SK-N-SH (cell line): ENCODE data around the gene CUL3. TPM values are rescaled to one million over a fixed set of nuclear protein-coding genes. Genes with fewer than 3 reads are reported as not detected.

Source experiments
- CTCF ChIA-PET: fragments of 300-600, 350-600 bp; formaldehyde crosslinking; extraction: SDS; loops from one replicate; lab custom pipeline; 2021; lab: Yijun Ruan, JAX
- POLR2A ChIA-PET: fragments of 350-600 bp; sonication (Branson Sonifier 250); formaldehyde crosslinking; extraction: SDS; loops from one replicate; lab custom pipeline; 2020; ENCODE audit warnings: antibody characterized with exemption, inconsistent platforms; lab: Yijun Ruan, JAX
- DNase-seq: peaks from one replicate; pipeline ENCODE4 v3.0.0; 2012
- H2AFZ ChIP-seq: fragments of 200-600 bp; sonication (generic); 2 replicates; pipeline ENCODE4 v1.8.1; 2016; ENCODE audit warnings: antibody characterized with exemption, mild to moderate bottlenecking, low read depth
- H3F3A ChIP-seq: fragments of 200-600 bp; sonication (generic); replicated peaks from 2 replicates; pipeline ENCODE3; 2016; ENCODE audit warnings: antibody characterized with exemption, mild to moderate bottlenecking; ENCODE audit not compliant: insufficient read depth
- H3K27ac ChIP-seq, 2 experiments: fragments of 200-500 bp in 1 of 2; fragments of 200-600 bp in 1 of 2; sonication (Bioruptor generic) in 1 of 2; sonication (generic), shearing (Covaris generic) in 1 of 2; 2 replicates each; pipeline versions ENCODE4 v1.5.1 to v1.6.1; 2014 to 2016; ENCODE audit warnings: low read depth in 2 of 2, inconsistent platforms in 1 of 2, low read length in 1 of 2, mild to moderate bottlenecking in 1 of 2, mixed read lengths in 1 of 2
- H3K27me3 ChIP-seq: fragments of 200-600 bp; sonication (generic), shearing (Covaris generic); 2 replicates; pipeline ENCODE4 v1.6.1; 2016; ENCODE audit warnings: mixed run types; ENCODE audit not compliant: insufficient read depth
- H3K36me3 ChIP-seq, 2 experiments: fragments of 200-500 bp in 1 of 2; fragments of 200-600 bp in 1 of 2; sonication (Bioruptor generic) in 1 of 2; sonication (generic) in 1 of 2; replicated peaks in 1 of 2; 2 replicates each; pipeline versions ENCODE3 to v1.5.1; 2014 to 2016; ENCODE audit warnings: low read length in 1 of 2, mild to moderate bottlenecking in 1 of 2; ENCODE audit not compliant: insufficient read depth in 2 of 2, control insufficient read depth in 1 of 2
- H3K4me1 ChIP-seq, 2 experiments: fragments of 200-500 bp in 1 of 2; fragments of 200-600 bp in 1 of 2; sonication (Bioruptor generic) in 1 of 2; sonication (generic), shearing (Covaris generic) in 1 of 2; 2 replicates each; pipeline versions ENCODE4 v1.5.1 to v1.6.1; 2014 to 2016; ENCODE audit warnings: low read depth in 1 of 2, low read length in 1 of 2, mixed run types in 1 of 2; ENCODE audit not compliant: insufficient read depth in 2 of 2, control insufficient read depth in 1 of 2
- H3K4me2 ChIP-seq: fragments of 200-600 bp; sonication (generic), shearing (Covaris generic); 2 replicates; pipeline ENCODE4 v1.6.1; 2017; ENCODE audit warnings: mixed run types
- H3K4me3 ChIP-seq, 2 experiments: fragments of 200-500 bp in 1 of 2; fragments of 200-600 bp in 1 of 2; sonication (Bioruptor generic) in 1 of 2; sonication (generic), shearing (Covaris generic) in 1 of 2; 2 replicates each; pipeline versions ENCODE4 v1.5.1 to v1.8.1; 2014 to 2016; ENCODE audit warnings: low read depth in 2 of 2, inconsistent platforms in 1 of 2, low read length in 1 of 2, mild to moderate bottlenecking in 1 of 2, mixed read lengths in 1 of 2, moderate library complexity in 1 of 2
- H3K79me2 ChIP-seq: fragments of 200-600 bp; sonication (generic); 2 replicates; pipeline ENCODE4 v1.8.1; 2017; ENCODE audit warnings: mild to moderate bottlenecking; ENCODE audit not compliant: insufficient read depth
- H3K9ac ChIP-seq: fragments of 200-600 bp; sonication (generic); 2 replicates; pipeline ENCODE4 v1.6.1; 2017; ENCODE audit warnings: mixed run types
- H3K9me2 ChIP-seq: fragments of 200-600 bp; sonication (generic); 2 replicates; pipeline ENCODE4 v1.6.1; 2017; ENCODE audit warnings: mixed run types
- H3K9me3 ChIP-seq: fragments of 200-600 bp; sonication (generic); 2 replicates; pipeline ENCODE4 v1.6.1; 2017; ENCODE audit warnings: mixed run types, mild to moderate bottlenecking, moderate library complexity
- H4K20me1 ChIP-seq: fragments of 200-600 bp; sonication (generic); 2 replicates; pipeline ENCODE4 v1.6.1; 2017; ENCODE audit warnings: mild to moderate bottlenecking, mixed run types; ENCODE audit not compliant: insufficient read depth
- CTCF ChIP-seq: fragments of 200-600 bp; sonication (generic); IDR thresholded peaks from 2 replicates; pipeline ENCODE4 v1.6.1; 2017; ENCODE audit warnings: antibody characterized with exemption, mild to moderate bottlenecking, moderate library complexity
- ELF1 ChIP-seq: IDR thresholded peaks from 2 replicates; pipeline ENCODE4 v1.4.0; 2012
- FOSL2 ChIP-seq: IDR thresholded peaks from 2 replicates; pipeline ENCODE4 v1.4.0; 2012; ENCODE audit warnings: low read depth, mild to moderate bottlenecking, moderate library complexity, borderline replicate concordance
- GATA2 ChIP-seq: sonication (generic); formaldehyde crosslinking; IDR thresholded peaks from 2 replicates; pipeline ENCODE4 v1.5.0; 2020; ENCODE audit warnings: mild to moderate bottlenecking, missing genetic modification reagents
- IRF3 ChIP-seq: fragments of 150-350 bp; IDR thresholded peaks from 2 replicates; pipeline ENCODE4 v1.6.1; 2016; ENCODE audit warnings: mild to moderate bottlenecking, low read depth, low read length
- JUND ChIP-seq: IDR thresholded peaks from 2 replicates; pipeline ENCODE4 v1.4.0; 2012
- NFIC ChIP-seq: IDR thresholded peaks from 2 replicates; pipeline ENCODE4 v1.4.0; 2012; ENCODE audit warnings: borderline replicate concordance
- PBX3 ChIP-seq: IDR thresholded peaks from 2 replicates; pipeline ENCODE4; 2012
- RAD21 ChIP-seq: IDR thresholded peaks from 2 replicates; pipeline ENCODE4 v1.6.1; 2012; ENCODE audit warnings: mild to moderate bottlenecking, low read length
- RCOR1 ChIP-seq: fragments of 150-350 bp; IDR thresholded peaks from 2 replicates; pipeline ENCODE4 v1.6.1; 2017; ENCODE audit warnings: antibody characterized with exemption, low read length
- REST ChIP-seq: IDR thresholded peaks from 2 replicates; pipeline ENCODE4 v1.6.1; 2012; ENCODE audit warnings: mild to moderate bottlenecking, low read depth, low read length, moderate library complexity
- RFX5 ChIP-seq: IDR thresholded peaks from 2 replicates; pipeline ENCODE4 v1.6.1; 2012; ENCODE audit warnings: mild to moderate bottlenecking, improper control_type of control experiment, low read length
- RXRA ChIP-seq: IDR thresholded peaks from 2 replicates; pipeline ENCODE4 v1.4.0; 2012; ENCODE audit warnings: low read depth, mild to moderate bottlenecking, borderline replicate concordance
- SIN3A ChIP-seq: IDR thresholded peaks from 2 replicates; pipeline ENCODE4 v1.6.1; 2012; ENCODE audit warnings: low read depth, mild to moderate bottlenecking, low read length, moderate library complexity, borderline replicate concordance
- SMC3 ChIP-seq: IDR thresholded peaks from 2 replicates; pipeline ENCODE4 v1.6.1; 2012; ENCODE audit warnings: low read depth, low read length, improper control_type of control experiment
- TAF1 ChIP-seq: IDR thresholded peaks from 2 replicates; pipeline ENCODE4 v1.6.1; 2012; ENCODE audit warnings: low read depth, mild to moderate bottlenecking, low read length, moderate library complexity, borderline replicate concordance
- TCF12 ChIP-seq: IDR thresholded peaks from 2 replicates; pipeline ENCODE4 v1.4.0; 2012
- TEAD4 ChIP-seq: IDR thresholded peaks from 2 replicates; pipeline ENCODE4 v1.4.0; 2012; ENCODE audit warnings: mild to moderate bottlenecking, borderline replicate concordance; ENCODE audit not compliant: insufficient read depth
- USF1 ChIP-seq: IDR thresholded peaks from 2 replicates; pipeline ENCODE4 v1.4.0; 2012; ENCODE audit warnings: low read depth, borderline replicate concordance
- YY1 ChIP-seq: IDR thresholded peaks from 2 replicates; pipeline ENCODE4 v1.4.0; 2012; ENCODE audit warnings: low read depth, mild to moderate bottlenecking
- WGBS: methylation state at CpG from one replicate; pipeline ENCODE4 v1.1.6; 2017; ENCODE audit warnings: low lambda C conversion rate; 5-methylcytosine and 5-hydroxymethylcytosine counted together
- polyA plus RNA-seq, 3 experiments: library from polyadenylated mRNA; depleted of rRNA; stranded (reverse); fragments of >200 nt; gene quantifications; 2 replicates each; pipeline ENCODE4 v1.2.3, GENCODE V29; 2012

CUL3 gene
- polyA plus RNA-seq, 1 of the 3 experiments (the other 2 are of a cell fraction), result 17.3 TPM

GRCh38 chr2:224433442-224433841 is 151.7 kb downstream of the CUL3 start (continued):
- no peak for TF ChIP-seq REST
- TF ChIP-seq TEAD4, result no peak
- no peak for TF ChIP-seq USF1
- TF ChIP-seq RCOR1, result no peak
- no peak for TF ChIP-seq JUND

- 73% methylated on average over 6 of the region's 6 CpGs for WGBS
- H3K9me3 ChIP-seq, result no peaks in the 10 kb centered on the region
- no peaks in the 10 kb centered on the region for H3K79me2 ChIP-seq
- H3K4me2 ChIP-seq, result no peak overlapping the region
- H3K9me2 ChIP-seq, result no peaks in the 10 kb centered on the region
- H3K4me1 ChIP-seq, result no peaks in the 10 kb centered on the region
- H3K4me3 ChIP-seq, result no peak overlapping the region
- TF ChIP-seq RAD21 (no peak), SIN3A (no peak), RCOR1 (no peak), YY1 (no peak), CTCF (no peak), TCF12 (no peak), IRF3 (no peak), PBX3 (no peak), GATA2 (CRISPR knock-in tag) (no peak), TAF1 (no peak), ELF1 (no peak), NFIC (no peak), RXRA (no peak), REST (no peak), FOSL2 (no peak), JUND (no peak), RFX5 (no peak), SMC3 (no peak)
- TF ChIP-seq, all 33 proteins: peak for 0
- H3K27me3 ChIP-seq, result no peaks in the 10 kb centered on the region
- no peaks in the 10 kb centered on the region for H4K20me1 ChIP-seq
- H3K27ac ChIP-seq, result no peak overlapping the region
- no peaks in the 10 kb centered on the region for H3F3A ChIP-seq
- no peak overlapping the region for H2AFZ ChIP-seq
- DNase-seq, result no peak
- ChIA-PET CTCF (no interaction called here), POLR2A (no interaction called here)
- H3K9ac ChIP-seq, result no peak overlapping the region
- no peaks in the 10 kb centered on the region for H3K36me3 ChIP-seq
These were observed 153.1 kb downstream of the CUL3 start for GRCh38 chr2:224432003-224432579.
